GM19468 (cell line): ENCODE measurements around the gene COX6A2.

Experiments used
- ATAC-seq: cut with Tn5 transposase; IDR thresholded peaks from one replicate; pipeline ENCODE4 v1.9.1; 2021; ENCODE audit warnings: mild to moderate bottlenecking, moderate library complexity, moderate number of reproducible peaks; ENCODE audit not compliant: unreplicated experiment; ENCODE audit errors: extremely low read depth

Gene COX6A2

DNA sequence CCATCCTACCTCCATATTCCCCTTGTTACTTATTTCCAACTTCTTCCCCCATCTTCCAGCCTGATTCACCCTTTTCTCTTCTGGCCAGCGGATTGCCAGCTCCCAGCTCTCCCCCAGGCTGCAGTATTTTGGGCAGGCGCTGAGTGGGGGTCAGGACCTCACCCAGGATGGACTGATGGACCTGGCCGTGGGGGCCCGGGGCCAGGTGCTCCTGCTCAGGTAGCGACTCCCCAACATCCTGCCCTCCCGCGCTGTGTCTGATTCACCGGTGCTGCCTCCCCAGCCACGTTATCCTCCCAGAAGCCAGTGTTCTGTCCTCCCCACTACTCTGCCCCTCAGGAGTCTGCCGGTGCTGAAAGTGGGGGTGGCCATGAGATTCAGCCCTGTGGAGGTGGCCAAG lies 15.4 kb downstream of the COX6A2 start:
- ATAC-seq: no peak

DNA sequence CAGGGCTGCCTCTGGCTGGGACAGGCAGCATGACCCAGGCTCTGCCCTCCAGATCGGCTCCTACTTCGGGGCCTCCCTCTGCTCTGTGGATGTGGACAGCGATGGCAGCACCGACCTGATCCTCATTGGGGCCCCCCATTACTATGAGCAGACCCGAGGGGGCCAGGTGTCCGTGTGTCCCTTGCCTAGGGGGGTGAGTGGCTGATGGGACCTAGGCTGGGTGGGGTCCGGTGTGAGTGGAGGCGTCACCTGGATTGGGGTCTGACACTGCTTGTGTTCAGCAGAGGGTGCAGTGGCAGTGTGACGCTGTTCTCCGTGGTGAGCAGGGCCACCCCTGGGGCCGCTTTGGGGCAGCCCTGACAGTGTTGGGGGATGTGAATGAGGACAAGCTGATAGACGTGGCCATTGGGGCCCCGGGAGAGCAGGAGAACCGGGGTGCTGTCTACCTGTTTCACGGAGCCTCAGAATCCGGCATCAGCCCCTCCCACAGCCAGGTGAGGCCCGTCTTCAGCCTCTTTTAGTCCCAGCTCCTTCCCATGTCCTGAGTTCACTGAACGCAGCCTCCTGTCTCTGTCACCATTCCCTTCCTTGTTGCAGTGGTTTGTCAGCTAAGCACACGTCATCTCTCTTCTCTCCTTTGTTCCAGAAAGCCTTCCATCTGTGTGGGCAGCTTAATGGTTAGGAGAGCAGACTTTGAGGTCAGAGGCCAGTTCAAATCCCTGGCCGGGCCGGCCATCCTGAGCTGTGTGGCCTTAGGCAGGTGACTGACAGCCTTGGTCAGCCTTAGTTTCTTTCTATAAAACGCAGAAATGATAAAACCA lies 16.9 kb downstream of the COX6A2 start:
- ATAC-seq: no peak

DNA sequence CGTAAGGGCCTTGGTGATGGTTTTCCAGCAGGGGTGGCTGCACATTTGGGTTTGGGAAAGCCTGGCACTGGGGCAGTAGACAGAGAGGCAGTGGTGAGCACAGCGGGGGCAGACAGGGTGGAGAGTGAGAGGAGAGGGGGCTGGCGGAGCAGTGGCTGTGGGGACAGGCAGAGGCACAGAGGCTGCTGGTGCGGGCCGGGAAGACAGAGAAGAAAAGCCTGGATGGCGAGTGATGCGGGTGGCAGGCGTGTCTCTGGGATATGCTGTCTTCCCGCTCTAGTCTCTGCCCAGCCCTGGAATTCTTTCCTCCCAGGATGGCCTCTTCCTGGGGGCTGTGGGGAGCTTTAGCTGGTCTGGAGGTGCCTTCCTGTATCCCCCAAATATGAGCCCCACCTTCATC lies 18.1 kb downstream of the COX6A2 start:
- no peak for ATAC-seq

DNA sequence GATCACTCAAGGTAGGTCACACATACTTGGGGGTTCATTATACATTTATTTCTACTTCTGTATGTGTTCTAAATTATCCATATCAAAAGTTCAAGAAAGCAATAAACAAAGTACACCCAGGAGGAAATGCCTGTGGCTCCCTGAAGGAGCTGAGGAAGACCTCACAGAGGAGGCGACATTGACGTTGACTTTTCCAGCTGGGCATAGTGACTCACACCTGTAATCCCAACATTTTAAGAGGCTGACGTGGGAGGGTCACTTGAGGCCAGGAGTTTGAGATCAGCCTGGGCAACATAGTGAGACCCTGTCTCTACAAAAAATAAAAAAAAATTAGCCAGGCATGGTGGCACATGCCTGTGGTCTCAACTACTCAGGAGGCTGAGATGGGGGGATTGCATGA lies 18.7 kb downstream of the COX6A2 start:
- ATAC-seq: no peak

DNA sequence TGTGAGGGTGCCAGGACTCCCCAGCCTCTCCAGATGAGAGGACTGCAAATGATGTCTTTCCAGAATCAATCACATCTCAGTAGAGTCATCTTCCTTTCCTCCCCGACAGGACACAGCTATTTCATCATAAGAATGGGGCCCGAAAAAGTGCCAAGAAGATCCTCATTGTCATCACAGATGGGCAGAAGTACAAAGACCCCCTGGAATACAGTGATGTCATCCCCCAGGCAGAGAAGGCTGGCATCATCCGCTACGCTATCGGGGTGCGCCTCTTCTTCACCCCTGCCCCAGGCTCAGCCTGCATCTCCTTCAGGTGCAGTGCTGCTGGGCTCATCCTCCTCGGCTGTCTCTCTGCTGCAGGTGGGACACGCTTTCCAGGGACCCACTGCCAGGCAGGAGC lies 20.8 kb downstream of the COX6A2 start:
- ATAC-seq: no peak

DNA sequence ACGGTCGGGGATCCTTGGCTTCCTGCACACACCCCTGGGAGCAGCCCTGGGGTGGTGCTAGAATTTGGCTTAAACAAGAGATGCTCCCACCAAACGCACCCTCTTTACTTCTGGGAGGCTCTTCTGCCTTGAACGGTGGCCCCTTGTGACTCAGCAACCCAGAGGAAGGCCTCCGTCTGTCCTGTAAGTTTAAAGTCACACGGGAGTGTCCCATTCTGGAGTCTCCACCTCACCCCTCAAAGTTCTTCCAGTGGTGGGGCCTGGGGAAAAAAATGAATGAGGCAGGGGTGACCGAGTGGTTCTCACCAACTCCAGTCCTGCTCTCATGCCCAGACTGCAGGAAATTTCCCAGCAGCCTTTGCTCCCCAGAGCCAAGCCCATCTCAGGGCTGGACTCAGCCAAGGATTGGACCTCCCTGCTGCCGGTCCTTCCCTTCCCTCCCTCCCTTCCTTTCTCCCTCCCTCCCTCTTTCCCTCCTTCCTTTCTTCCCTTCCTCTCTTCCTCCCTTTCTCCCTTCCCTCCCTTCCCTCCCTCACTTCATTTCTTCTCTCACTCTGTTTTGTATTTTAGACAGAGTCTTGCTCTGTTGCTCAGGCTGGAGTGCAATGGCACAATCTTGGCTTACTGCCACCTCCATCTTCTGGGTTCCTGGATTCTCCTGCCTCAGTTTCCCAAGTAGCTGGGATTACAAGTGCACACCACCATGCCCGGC lies 23.7 kb downstream of the COX6A2 start:
- no peak for ATAC-seq

DNA sequence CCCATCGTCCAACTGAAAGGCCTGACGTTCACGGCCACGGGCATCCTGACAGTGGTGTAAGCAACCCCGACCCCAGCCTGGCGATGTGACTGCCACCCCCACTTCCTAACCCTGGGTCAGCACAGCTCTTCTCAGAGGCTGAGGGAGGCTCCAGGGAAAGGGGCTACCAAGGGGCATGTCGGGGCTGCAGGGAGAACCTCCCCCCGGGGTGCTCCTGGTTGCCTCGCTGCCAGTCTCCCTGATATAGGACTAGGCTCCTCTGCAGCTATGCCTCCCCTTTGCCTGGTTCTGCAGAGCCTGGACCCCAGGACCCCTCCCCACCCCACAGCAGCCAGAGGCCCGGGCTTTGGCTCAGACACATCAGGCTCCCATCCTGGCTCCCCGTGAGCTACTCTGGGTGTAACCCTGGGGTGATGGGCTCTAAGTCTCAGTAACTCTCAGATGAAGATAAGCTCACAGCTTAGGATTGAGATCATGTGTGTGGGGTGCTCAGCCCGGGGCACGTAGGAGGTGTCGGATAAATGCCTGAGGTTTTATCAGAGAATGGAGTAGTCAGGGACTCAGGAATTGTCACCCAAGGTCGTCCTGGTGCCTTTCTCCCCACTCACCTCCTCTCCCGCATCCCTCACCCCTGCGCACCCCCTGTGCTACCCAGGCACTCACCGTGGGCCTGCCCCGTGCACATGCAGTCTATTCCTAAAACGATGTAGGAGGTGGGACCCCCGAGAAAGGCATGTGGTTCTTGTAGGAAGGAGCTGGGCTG lies 24.4 kb downstream of the COX6A2 start:
- no peak for ATAC-seq

DNA sequence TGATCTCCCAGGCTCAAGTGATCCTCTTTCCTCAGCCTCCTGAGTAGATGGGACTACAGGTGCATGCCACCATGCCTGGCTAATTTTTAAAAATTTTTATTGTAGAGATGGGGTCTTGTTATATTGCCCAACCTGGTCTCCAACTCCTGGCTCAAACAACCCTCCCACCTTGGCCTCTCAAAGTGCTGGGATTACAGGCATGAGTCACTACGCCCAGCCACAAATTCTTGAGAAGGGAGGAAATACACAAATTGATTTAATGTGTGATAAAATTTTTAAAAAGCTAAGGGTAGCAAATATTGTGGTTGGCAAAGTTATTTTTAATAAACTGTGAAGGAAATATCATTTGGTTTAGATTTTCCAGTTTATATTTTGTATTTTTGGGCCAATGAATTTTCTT lies 25.5 kb downstream of the COX6A2 start:
- no peak for ATAC-seq

DNA sequence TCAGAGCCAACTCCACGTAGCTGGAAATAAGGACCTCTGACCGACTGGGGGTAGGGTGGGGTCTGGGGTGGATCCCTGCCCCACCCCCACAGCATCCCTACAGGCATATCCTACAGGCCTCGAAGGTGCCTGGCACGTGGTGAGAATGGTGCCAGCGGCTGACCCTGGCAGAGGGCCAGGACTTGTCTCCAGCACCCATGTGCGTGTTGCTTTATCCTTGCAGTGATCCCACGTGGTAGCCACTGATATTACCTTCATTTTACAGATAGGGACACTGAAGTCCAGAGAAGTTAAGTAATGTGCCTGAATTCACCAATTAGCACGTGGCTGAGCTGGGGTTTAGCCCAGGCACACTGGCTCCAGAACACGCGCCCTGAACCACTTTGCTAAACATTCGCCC lies 26.7 kb downstream of the COX6A2 start:
- ATAC-seq: no peak

DNA sequence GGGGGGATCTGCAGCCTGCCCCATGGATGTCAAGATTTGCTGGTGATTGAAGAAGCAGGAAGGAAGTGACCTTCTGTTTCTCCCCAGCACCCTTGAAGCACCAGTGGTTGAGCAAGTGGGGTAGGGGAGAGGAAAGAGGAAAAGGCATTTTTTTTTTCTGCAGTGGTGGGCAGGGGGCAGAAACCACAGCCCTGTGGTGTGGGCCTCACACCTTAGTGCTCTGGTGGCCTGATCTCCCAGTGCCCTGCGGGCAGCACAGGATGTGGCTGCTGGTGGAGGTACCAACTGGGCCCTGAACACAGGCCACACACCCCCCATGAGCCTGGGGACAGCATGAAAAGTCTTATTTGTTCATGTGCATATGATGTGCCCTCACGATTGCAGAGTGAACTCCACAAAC lies 28.0 kb downstream of the COX6A2 start:
- no peak for ATAC-seq

DNA sequence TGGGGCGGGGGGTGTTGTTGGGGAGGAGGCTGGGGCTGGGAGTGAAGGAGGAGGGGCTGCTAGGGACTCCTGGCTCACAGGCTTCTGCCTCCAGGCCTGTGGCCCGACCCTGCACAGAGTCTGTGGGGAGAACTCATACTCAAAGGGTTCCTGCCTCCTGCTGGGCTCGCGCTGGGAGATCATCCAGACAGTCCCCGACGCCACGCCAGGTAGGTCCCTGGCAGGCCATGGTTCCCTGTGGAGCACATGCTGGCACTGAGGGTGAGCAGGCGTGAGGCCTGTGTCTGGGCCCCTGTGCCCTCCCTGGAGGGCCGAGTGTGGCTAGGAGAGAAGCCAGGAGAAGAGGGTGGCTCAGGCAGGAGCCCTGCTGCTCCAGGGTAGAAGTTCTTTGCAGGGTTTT lies 30.5 kb downstream of the COX6A2 start:
- ATAC-seq: no peak

DNA sequence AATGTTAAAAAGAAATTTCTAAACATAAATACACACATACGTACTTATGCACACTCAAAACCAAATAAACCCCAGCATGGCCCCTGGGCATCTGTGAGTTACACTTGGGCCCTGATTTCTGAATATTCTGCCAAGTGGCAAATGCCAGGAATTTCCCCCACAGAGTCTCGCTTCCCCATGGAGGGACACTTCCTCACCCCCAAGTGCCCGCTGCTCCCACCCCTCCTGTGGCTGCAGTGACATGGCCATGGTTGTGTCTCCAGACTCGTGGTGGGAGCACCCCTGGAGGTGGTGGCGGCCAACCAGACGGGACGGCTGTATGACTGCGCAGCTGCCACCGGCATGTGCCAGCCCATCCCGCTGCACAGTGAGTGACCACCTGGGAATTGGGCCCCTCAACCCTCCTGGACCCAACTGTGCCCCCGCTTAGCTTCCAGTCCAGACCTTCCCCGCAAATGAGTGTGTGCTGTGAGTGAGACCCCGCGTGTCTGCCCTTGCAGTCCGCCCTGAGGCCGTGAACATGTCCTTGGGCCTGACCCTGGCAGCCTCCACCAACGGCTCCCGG lies 31.0 kb downstream of the COX6A2 start:
- ATAC-seq: no peak

DNA sequence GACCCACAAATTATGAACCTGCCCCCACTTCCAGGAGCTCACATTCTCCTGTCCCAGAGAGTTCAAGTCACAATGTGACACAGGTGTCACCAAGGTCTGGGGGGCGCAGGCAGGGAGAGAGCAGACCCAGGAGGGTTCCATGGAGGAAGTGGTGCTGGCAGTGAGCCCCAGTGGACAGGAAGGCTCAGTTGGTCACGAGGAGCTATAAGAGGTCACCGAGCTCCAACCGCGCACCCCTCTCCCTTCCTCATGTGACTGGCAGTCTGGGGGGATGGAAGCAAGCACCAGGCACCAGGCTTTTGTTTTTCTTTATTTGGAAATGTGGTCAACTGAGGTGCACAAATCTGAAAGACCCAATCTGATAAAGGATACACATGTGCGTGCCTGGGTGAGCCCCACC lies 32.5 kb downstream of the COX6A2 start:
- no peak for ATAC-seq

DNA sequence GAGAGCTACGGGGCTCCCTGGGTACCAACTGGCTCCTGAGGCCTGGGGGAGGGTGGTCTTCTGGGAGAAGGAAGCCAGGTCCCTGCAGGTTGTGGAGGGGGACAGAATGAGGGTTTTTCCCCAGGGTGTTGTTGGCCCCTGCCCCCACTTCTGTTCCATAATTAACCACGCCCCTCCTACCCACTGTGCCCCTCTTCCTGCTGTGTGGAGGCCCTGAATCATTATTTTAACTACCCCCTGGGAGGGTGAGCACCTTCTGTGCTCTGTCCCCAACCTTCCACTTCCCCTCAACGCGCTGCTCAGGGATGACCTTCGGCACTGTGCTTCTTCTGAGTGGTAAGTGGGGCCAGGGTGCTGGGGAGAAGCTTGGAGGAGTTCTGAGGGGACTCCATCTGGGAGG lies 35.1 kb downstream of the COX6A2 start, which contains the start of gene ITGAD:
TSS of gene ITGAD (plus strand) at position 280 of the 400 bp plus-strand sequence. CDS start at position 306, 26 bp downstream.
- no peak for ATAC-seq

DNA sequence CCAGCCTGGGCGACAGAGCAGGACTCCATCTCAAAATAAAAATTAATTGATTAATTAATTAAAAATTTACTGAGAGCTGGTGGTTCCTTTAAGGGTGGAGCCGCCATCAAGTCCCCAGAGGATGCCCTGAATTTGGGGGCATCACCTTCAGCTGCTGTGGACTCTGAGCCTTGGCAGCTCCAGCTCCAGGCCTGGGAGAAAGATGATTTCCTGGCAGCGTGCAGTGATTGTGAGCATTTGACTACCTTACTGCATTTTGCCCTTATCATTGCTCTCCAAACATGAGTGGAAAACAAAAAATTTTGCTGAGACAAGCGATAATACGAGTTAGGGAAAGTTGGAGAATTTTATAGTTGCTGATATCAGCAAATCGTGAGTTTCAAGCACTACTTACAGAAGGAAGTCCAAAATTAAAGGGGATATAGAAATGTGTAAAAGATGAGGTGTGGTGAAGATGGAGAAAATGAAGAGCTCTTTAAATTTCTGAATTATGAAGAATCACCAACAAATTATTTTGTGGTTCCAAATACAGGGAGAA lies 37.6 kb downstream of the COX6A2 start:
- no peak for ATAC-seq

DNA sequence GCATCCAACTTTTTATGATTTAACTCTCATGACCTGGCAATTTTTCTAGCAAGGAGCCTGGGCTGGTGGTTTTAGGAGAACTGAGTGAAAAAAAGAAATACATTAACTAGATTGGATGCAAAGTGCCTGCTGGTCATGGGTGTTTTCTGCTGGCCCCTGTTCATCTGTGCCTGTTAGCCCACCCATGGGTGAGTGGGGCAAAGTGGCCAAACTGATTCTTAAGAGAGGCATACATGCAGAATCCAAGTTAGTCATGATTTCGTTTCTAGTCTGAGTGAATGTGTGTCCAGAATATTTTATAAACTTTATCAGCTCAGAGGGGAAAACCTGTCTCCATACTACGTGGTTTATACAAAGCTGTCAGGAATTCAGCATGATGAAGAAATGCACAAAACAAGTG lies 39.6 kb downstream of the COX6A2 start:
- no peak for ATAC-seq

DNA sequence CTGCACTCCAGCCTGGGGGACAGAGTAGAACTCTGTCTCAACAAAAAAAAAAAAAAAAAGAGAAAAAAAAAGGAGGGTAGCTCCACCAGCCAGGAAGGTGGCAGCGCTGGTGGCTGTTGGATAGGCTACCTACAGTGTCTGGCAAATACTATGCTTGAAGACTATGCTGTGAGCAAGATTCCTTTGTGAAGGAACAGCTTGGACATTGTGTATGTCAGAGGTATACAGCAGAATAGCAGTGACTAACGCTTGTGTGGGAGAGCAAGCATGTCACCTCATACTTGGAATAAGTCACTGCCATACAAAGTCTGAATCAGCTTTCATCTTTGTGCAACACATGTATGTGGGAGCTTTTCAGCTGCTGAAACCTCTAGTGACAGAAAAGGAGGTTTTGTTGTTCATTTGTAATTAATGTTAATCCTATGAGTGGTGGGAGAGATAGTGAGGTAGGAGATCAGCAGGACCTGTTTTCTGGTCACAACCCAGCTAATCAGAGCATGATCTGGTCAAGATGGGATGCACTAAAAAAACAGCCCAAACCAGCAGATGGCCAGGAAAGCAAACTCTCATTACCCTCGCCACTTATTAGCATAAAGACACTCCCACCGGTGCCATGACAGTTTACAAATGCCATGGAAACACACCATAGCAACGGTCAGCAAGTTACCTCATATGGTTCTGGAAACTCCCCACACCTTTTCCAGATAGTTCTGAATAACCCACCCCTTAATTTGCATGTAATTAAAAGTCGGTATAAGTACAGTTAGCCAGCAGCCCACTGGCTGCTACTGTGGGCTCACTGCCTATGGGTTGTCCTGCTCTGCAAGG lies 41.8 kb downstream of the COX6A2 start:
- no peak for ATAC-seq

DNA sequence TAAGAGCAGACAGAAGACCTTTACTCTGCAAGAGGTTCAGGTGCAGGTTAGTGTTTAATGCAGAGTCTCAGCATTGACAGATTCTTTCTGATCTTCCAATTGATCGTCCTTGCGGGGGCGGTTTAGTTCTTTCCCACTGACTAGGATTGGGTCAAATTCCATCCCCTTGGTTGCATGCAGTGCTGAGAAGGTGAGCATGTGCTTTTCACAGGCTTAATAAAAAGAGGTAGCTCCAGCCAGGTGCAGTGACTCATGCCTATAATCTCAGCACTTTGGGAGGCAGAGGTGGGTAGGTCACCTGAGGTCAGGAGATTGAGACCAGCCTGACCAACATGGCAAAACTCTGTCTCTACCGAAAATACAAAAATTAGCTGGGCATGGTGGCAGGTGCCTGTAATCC lies 42.5 kb downstream of the COX6A2 start:
- ATAC-seq: no peak

DNA sequence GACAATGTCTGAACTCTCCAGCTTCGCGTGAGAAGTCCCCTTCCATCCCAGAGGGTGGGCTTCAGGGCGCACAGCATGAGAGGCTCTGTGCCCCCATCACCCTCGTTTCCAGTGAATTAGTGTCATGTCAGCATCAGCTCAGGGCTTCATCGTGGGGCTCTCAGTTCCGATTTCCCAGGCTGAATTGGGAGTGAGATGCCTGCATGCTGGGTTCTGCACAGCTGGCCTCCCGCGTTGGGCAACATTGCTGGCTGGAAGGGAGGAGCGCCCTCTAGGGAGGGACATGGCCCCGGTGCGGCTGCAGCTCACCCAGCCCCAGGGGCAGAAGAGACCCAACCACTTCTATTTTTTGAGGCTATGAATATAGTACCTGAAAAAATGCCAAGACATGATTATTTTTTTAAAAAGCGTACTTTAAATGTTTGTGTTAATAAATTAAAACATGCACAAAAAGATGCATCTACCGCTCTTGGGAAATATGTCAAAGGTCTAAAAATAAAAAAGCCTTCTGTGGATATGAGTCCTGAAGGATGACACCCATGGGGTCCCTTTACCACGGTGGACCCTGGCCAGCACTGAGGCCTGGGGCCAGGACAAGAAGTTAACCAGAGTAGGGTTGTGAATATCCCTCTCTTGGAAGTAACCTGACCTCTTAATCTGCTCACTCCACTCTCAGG lies 45.5 kb downstream of the COX6A2 start:
- ATAC-seq: no peak
